Stimulated activated CD8-positive, alpha-beta memory T cell treated with anti-CD3 and anti-CD28 coated beads, Interleukin-12 subunit alpha, Interleukin-12 subunit beta, amount 100 ng/mL, for 24 hours (primary cell): ENCODE measurements around the gene SS18L1.

Experiments
- DNase-seq: peaks from one replicate; pipeline ENCODE4 v3.0.0-alpha.2; 2020; ENCODE audit errors: extremely low read depth

The SS18L1 gene

GRCh38 chr20:62155428-62156253, 12.1 kb downstream of the SS18L1 start:
- no peak for DNase-seq

DNA sequence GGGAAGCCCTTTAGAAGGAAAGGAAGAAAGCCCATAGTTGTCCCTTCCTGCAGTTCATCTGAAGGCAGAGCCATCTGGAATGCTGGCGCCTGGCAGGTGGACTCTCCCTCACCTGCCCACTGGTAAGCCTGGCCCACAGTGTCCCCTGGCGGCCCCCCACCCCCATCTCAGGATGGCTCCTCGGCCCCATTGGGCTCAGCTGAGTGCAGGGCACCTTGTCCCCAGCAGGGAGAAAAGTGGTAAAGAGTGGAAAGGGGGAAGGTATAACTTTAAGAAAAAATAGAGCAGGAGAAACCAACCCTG, 12.6 kb downstream of the SS18L1 start:
- DNase-seq, result no peak

- DNase-seq, result no peak
These were observed 13.2 kb downstream of the SS18L1 start for GRCh38 chr20:62156592-62157386.

GRCh38 chr20:62157387-62158087, 14.0 kb downstream of the SS18L1 start:
- DNase-seq, result no peak

- no peak for DNase-seq
These were observed 14.5 kb downstream of the SS18L1 start for GRCh38 chr20:62158088-62158400.

- no peak for DNase-seq
These were observed 15.0 kb downstream of the SS18L1 start for GRCh38 chr20:62158541-62158940.

DNA sequence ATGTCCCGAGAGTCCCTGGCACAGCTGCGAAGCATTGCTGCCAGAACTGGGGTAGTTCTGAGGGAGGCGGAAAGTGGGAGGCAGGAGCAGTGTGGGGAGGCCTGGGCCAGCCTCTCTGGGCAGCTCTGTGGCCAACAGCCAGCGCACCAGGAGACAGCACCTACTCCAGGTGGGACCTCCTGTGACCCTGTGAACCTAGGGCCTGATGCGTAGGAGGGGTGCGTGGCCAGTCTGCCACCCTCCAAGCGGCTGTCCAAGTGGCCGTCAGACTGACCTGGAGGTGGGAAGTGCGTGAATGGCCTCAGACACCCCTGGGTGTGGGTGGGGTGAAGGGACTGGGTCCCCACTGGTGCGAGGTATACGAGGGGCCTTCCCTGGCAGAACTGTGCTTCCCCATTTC, 15.5 kb downstream of the SS18L1 start:
- DNase-seq, result no peak

DNA sequence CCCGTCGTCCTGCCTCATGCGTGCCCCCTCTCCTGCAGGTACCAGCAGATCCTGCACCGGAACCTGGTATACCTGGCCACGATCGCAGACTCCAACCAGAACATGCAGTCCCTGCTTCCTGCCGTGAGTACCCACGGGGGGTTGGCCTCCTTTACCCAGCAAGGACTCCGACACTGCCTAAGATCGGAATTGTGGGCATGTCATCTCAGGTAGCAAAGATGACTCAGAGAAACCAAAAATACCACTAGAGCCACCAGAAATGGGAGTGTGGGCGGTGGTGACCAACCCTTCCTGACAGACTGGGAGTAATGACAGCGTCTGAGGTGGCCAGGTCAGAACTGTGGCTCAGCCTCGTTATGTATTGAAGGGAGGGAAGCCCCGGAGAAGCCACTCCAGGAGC, 16.3 kb downstream of the SS18L1 start:
- no peak for DNase-seq

GRCh38 chr20:62160253-62160652, 16.7 kb downstream of the SS18L1 start:
- DNase-seq, result no peak

GRCh38 chr20:62160876-62161275, 17.3 kb downstream of the SS18L1 start:
- no peak for DNase-seq

DNA sequence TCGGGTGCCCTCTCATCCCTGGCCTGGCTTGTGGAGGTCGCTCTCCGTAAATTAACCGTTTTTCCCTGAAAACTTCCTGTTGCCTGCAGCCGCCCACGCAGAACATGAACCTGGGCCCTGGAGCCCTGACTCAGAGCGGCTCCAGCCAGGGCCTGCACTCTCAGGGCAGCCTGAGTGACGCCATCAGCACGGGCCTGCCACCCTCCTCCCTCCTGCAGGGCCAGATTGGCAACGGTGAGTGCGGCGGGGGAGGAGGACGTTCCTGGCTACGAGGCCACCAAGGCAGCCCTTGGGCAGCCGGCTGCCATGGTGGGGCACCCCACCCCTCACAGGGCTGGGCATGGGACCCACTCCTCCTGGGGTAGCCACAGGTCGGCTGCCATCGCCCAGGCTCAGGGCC, 17.8 kb downstream of the SS18L1 start:
- DNase-seq, result no peak

GRCh38 chr20:62162765-62163484, 19.4 kb downstream of the SS18L1 start:
- DNase-seq, result no peak

GRCh38 chr20:62163485-62163865, 19.9 kb downstream of the SS18L1 start:
- DNase-seq, result no peak

- DNase-seq, result no peak
These were observed 20.6 kb downstream of the SS18L1 start for GRCh38 chr20:62163986-62164762.

DNA sequence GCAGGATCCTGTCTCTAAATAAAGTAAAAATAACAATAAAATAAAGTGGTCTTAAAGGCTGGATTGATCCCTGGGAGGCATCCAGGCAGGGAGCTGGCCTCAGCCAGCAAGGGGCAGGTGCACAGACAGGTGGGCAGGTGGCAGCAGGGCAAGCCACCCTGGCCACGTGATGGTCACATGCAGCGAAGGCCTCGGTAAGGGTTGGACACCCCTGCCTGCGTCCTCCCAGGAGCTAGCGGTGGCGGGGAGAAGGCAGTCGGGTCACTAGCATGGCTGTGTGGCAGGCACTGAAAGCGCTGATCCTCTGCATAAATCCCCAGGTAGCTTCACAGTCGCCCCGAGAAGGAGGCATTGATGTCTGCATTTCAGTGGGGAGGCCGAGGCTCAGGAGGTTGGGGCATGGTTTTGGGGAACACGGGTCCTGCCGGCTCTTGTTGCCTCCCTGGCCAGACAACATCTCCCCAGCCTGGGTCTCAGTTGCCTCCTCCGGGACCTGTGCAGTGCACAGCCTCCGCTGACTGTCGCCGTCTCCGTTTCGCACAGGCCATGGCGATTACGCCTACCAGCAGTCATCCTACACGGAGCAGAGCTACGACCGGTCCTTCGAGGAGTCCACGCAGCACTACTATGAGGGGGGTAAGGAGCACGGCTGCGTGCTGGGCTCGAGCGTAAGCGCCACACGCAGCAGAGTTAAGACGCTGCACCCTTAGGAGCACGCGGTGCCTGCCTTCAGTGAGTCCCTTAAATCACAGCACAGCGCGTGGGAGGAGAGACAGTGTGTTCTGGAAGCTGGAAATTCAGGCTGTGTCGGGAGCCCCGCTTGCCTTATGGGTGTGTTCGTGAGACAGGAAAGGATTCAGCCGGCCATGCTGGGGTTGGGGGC, 21.6 kb downstream of the SS18L1 start:
- DNase-seq, result no peak

- no peak for DNase-seq
These were observed 22.3 kb downstream of the SS18L1 start for GRCh38 chr20:62165762-62166399.

DNA sequence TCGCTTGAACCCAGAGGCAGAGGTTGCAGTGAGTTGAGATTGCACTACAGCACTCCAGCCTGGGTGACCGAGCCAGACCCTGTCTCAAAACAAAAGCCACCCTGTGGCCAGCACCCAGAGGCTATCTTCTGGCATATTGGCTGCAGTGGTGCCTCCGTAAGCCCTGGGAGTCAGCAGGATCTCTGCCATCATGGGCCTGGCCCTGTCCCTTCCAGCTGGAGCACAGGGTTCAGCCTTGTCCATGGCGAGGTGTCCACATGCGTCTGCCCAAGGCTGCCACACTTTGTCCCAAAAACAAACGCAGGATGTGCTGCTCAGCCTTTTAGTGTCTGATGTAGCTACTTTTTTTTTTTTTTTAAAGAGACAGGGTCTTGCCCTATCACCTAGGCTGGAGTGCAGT, 23.9 kb downstream of the SS18L1 start:
- no peak for DNase-seq

- no peak for DNase-seq
These were observed 24.5 kb downstream of the SS18L1 start for GRCh38 chr20:62168061-62168460.

- DNase-seq, result no peak
These were observed 25.4 kb downstream of the SS18L1 start for GRCh38 chr20:62168890-62169435.

- no peak for DNase-seq
These were observed 27.0 kb downstream of the SS18L1 start for GRCh38 chr20:62170536-62170935.
